ENCODE data around the gene ERCC4. TPM values are rescaled to one million over a fixed set of nuclear protein-coding genes. Genes with fewer than 3 reads are reported as not detected.
A peak's percentile ranks its signal among the peaks of the same experiment; 100 is the strongest.

Gene ERCC4
- total and polyA plus RNA-seq, 4 experiments from 2014 or later = 11.5 to 15.9 (median 14.0) TPM

GRCh38 chr16:13944816-13945215 lies 24.9 kb downstream of the ERCC4 start:
- no peak overlapping the region for H3K4me3 Mint-ChIP-seq
- ChIA-PET CTCF (ENCODE audit: partially characterized antibody) (no interaction called here), POLR2A (ENCODE audit: partially characterized antibody) (no interaction called here)
- H3K27ac ChIP-seq (ENCODE audit: low read depth, low read length) = no peak overlapping the region
- H3K27me3 Mint-ChIP-seq = no peaks in the 10 kb centered on the region
- H3K4me3 ChIP-seq (ENCODE audit: low read length in 2 of 2) = no peak overlapping the region
- H3K36me3 Mint-ChIP-seq = peaks cover 54 to 61% of the 10 kb centered on the region in 2 donors
- no peaks in the 10 kb centered on the region for H3K27me3 ChIP-seq (ENCODE audit: insufficient read depth, low read length)
- no peaks in the 10 kb centered on the region for H3K4me1 ChIP-seq (ENCODE audit: insufficient read depth, low read length)
- H3K9me3 Mint-ChIP-seq = no peaks in the 10 kb centered on the region
- no peak for DNase-seq
- H3K9me3 ChIP-seq (ENCODE audit: control insufficient read depth in 1 of 2, low read length in 2 of 2) = no peaks in the 10 kb centered on the region
- no peak overlapping the region for H3K27ac Mint-ChIP-seq
- H3K4me1 Mint-ChIP-seq = no peaks in the 10 kb centered on the region
- peaks cover 6% of the 10 kb centered on the region for H3K36me3 ChIP-seq (ENCODE audit: insufficient read depth, low read length)
- intact Hi-C loops (cut with micrococcal nuclease) = no loop called here

GRCh38 chr16:13945744-13946485 lies 26.0 kb downstream of the ERCC4 start:
- H3K4me1 Mint-ChIP-seq = no peaks in the 10 kb centered on the region
- H3K27me3 Mint-ChIP-seq = no peaks in the 10 kb centered on the region
- ChIA-PET POLR2A (ENCODE audit: partially characterized antibody) (no interaction called here), CTCF (ENCODE audit: partially characterized antibody) (interaction anchor here (0.7 kb wide), 1 partner anchor 23 kb away, joined by 3 read pairs; no protein-coding TSS in a partner anchor)
- no peak for DNase-seq
- H3K27ac Mint-ChIP-seq = peak overlapping the region in 1 of 7 donors; percentile 26
- H3K27me3 ChIP-seq (ENCODE audit: insufficient read depth, low read length) = no peaks in the 10 kb centered on the region
- H3K36me3 ChIP-seq (ENCODE audit: insufficient read depth, low read length) = peaks cover 6% of the 10 kb centered on the region
- no peaks in the 10 kb centered on the region for H3K9me3 ChIP-seq (ENCODE audit: control insufficient read depth in 1 of 2, low read length in 2 of 2)
- H3K27ac ChIP-seq (ENCODE audit: low read depth, low read length) = no peak overlapping the region
- intact Hi-C loops (cut with micrococcal nuclease) = no loop called here
- no peak overlapping the region for H3K4me3 ChIP-seq (ENCODE audit: low read length in 2 of 2)
- H3K36me3 Mint-ChIP-seq = peaks cover 55 to 58% of the 10 kb centered on the region in 2 donors
- no peaks in the 10 kb centered on the region for H3K4me1 ChIP-seq (ENCODE audit: insufficient read depth, low read length)
- H3K4me3 Mint-ChIP-seq = no peak overlapping the region
- H3K9me3 Mint-ChIP-seq = no peaks in the 10 kb centered on the region

GRCh38 chr16:13948086-13948485 lies 28.1 kb downstream of the ERCC4 start:
- peaks cover 6% of the 10 kb centered on the region for H3K36me3 ChIP-seq (ENCODE audit: insufficient read depth, low read length)
- POLR2A ChIA-PET (ENCODE audit: partially characterized antibody) = no interaction called here

GRCh38 chr16:13950821-13951547 lies 31.0 kb downstream of the ERCC4 start:
- no peak overlapping the region for H3K4me3 Mint-ChIP-seq
- CTCF ChIA-PET (ENCODE audit: partially characterized antibody) = no interaction called here
- POLR2A ChIA-PET (ENCODE audit: partially characterized antibody) = no interaction called here

More at GRCh38 chr16:13948086-13948485, 28.1 kb downstream of the ERCC4 start:
- Mint-ChIP-seq H3K9me3 (no peaks in the 10 kb centered on the region), H3K27ac (no peak overlapping the region), H3K4me1 (no peaks in the 10 kb centered on the region), H3K27me3 (no peaks in the 10 kb centered on the region), H3K36me3 (peaks cover 46 to 52% of the 10 kb centered on the region in 2 donors), H3K4me3 (no peak overlapping the region)
- H3K4me3 ChIP-seq (ENCODE audit: low read length in 2 of 2) = no peak overlapping the region
- no peak for DNase-seq
- H3K27ac ChIP-seq (ENCODE audit: low read depth, low read length) = no peak overlapping the region
- no peaks in the 10 kb centered on the region for H3K27me3 ChIP-seq (ENCODE audit: insufficient read depth, low read length)
- no peaks in the 10 kb centered on the region for H3K9me3 ChIP-seq (ENCODE audit: control insufficient read depth in 1 of 2, low read length in 2 of 2)
- intact Hi-C loops (cut with micrococcal nuclease) = no loop called here
- CTCF ChIA-PET (ENCODE audit: partially characterized antibody) = interaction anchor here (0.9 kb wide), 1 partner anchor 29 kb away, joined by 3 read pairs; the partner anchor contains the start of gene ERCC4
- H3K4me1 ChIP-seq (ENCODE audit: insufficient read depth, low read length) = no peaks in the 10 kb centered on the region

GRCh38 chr16:13951611-13952010 lies 31.7 kb downstream of the ERCC4 start:
- Mint-ChIP-seq H3K4me3 (no peak overlapping the region), H3K4me1 (peaks cover 8 to 14% (median 10%) of the 10 kb centered on the region in 4 donors), H3K36me3 (peaks cover 25 to 30% of the 10 kb centered on the region in 2 donors), H3K27me3 (peaks cover 0 to 7% of the 10 kb centered on the region in 2 donors), H3K27ac (no peak overlapping the region), H3K9me3 (no peaks in the 10 kb centered on the region)
- Histone ChIP-seq H3K27me3 (ENCODE audit: insufficient read depth, low read length) (no peaks in the 10 kb centered on the region), H3K27ac (ENCODE audit: low read depth, low read length) (no peak overlapping the region), H3K9me3 (ENCODE audit: control insufficient read depth in 1 of 2, low read length in 2 of 2) (no peaks in the 10 kb centered on the region), H3K4me3 (ENCODE audit: low read length in 2 of 2) (no peak overlapping the region), H3K4me1 (ENCODE audit: insufficient read depth, low read length) (peaks cover 6% of the 10 kb centered on the region), H3K36me3 (ENCODE audit: insufficient read depth, low read length) (peaks cover 6% of the 10 kb centered on the region)
- intact Hi-C loops (cut with micrococcal nuclease) = no loop called here
- CTCF ChIA-PET (ENCODE audit: partially characterized antibody) = no interaction called here
- POLR2A ChIA-PET (ENCODE audit: partially characterized antibody) = no interaction called here
- DNase-seq = no peak

More at GRCh38 chr16:13950821-13951547, 31.0 kb downstream of the ERCC4 start:
- Mint-ChIP-seq H3K9me3 (no peaks in the 10 kb centered on the region), H3K27me3 (peaks cover 0 to 7% of the 10 kb centered on the region in 2 donors), H3K4me1 (peaks cover 2 to 7% (median 4%) of the 10 kb centered on the region in 4 donors), H3K36me3 (peaks cover 31 to 36% of the 10 kb centered on the region in 2 donors), H3K27ac (no peak overlapping the region)
- intact Hi-C loops (cut with micrococcal nuclease) = no loop called here
- Histone ChIP-seq H3K27me3 (ENCODE audit: insufficient read depth, low read length) (no peaks in the 10 kb centered on the region), H3K9me3 (ENCODE audit: control insufficient read depth in 1 of 2, low read length in 2 of 2) (no peaks in the 10 kb centered on the region), H3K27ac (ENCODE audit: low read depth, low read length) (no peak overlapping the region), H3K4me3 (ENCODE audit: low read length in 2 of 2) (no peak overlapping the region), H3K4me1 (ENCODE audit: insufficient read depth, low read length) (no peaks in the 10 kb centered on the region), H3K36me3 (ENCODE audit: insufficient read depth, low read length) (peaks cover 6% of the 10 kb centered on the region)
- DNase-seq = no peak

GRCh38 chr16:13953501-13953900 lies 33.5 kb downstream of the ERCC4 start:
- peaks cover 17% of the 10 kb centered on the region for H3K4me1 ChIP-seq (ENCODE audit: insufficient read depth, low read length)
- H3K27me3 ChIP-seq (ENCODE audit: insufficient read depth, low read length) = no peaks in the 10 kb centered on the region
- DNase-seq = no peak
- Mint-ChIP-seq H3K9me3 (peaks cover 0 to 2% (median 0%) of the 10 kb centered on the region in 8 donors), H3K27ac (no peak overlapping the region), H3K36me3 (peaks cover 8 to 15% of the 10 kb centered on the region in 2 donors), H3K4me1 (peaks cover 13 to 26% (median 21%) of the 10 kb centered on the region in 4 donors), H3K4me3 (no peak overlapping the region), H3K27me3 (peaks cover 2 to 12% of the 10 kb centered on the region in 2 donors)
- no peak overlapping the region for H3K4me3 ChIP-seq (ENCODE audit: low read length in 2 of 2)
- intact Hi-C loops (cut with micrococcal nuclease) = no loop called here
- POLR2A ChIA-PET (ENCODE audit: partially characterized antibody) = no interaction called here
- CTCF ChIA-PET (ENCODE audit: partially characterized antibody) = no interaction called here
- no peaks in the 10 kb centered on the region for H3K36me3 ChIP-seq (ENCODE audit: insufficient read depth, low read length)
- H3K9me3 ChIP-seq (ENCODE audit: control insufficient read depth in 1 of 2, low read length in 2 of 2) = no peaks in the 10 kb centered on the region
- H3K27ac ChIP-seq (ENCODE audit: low read depth, low read length) = no peak overlapping the region

GRCh38 chr16:13956635-13957196 lies 36.8 kb downstream of the ERCC4 start:
- intact Hi-C loops (cut with micrococcal nuclease) = no loop called here
- H3K27me3 ChIP-seq (ENCODE audit: insufficient read depth, low read length) = no peaks in the 10 kb centered on the region
- peak overlapping the region; percentile 9 to 19 for H3K4me3 ChIP-seq (ENCODE audit: low read length in 2 of 2)
- H3K27ac Mint-ChIP-seq = peak overlapping the region in 6 of 7 donors; percentile 43 to 92 (median 77)
- peaks cover 17% of the 10 kb centered on the region for H3K4me1 ChIP-seq (ENCODE audit: insufficient read depth, low read length)
- CTCF ChIA-PET (ENCODE audit: partially characterized antibody) = no interaction called here
- peaks cover 0 to 2% of the 10 kb centered on the region in 2 donors for H3K36me3 Mint-ChIP-seq
- no peak overlapping the region for H3K27ac ChIP-seq (ENCODE audit: low read depth, low read length)
- no peaks in the 10 kb centered on the region for H3K36me3 ChIP-seq (ENCODE audit: insufficient read depth, low read length)
- POLR2A ChIA-PET (ENCODE audit: partially characterized antibody) = no interaction called here
- peak overlapping the region; percentile 61 to 85 (median 78) for H3K4me3 Mint-ChIP-seq
- H3K9me3 Mint-ChIP-seq = peaks cover 0 to 2% (median 0%) of the 10 kb centered on the region in 8 donors
- peak in 1 of 5 donors; percentile 2 for DNase-seq
- peaks cover 13 to 26% (median 21%) of the 10 kb centered on the region in 4 donors for H3K4me1 Mint-ChIP-seq
- H3K9me3 ChIP-seq (ENCODE audit: control insufficient read depth in 1 of 2, low read length in 2 of 2) = no peaks in the 10 kb centered on the region
- peaks cover 6 to 15% of the 10 kb centered on the region in 2 donors for H3K27me3 Mint-ChIP-seq
